K562 (cell line): ENCODE measurements around the gene BPIFB2.

Source experiments
- CTCF ChIP-seq, 3 experiments: IDR thresholded peaks in 2 of 3; conservative IDR thresholded peaks in 1 of 3; 2 replicates each; pipeline ENCODE4 v1.5.1; 2011 to 2012; ENCODE audit warnings: low read length in 3 of 3, mild to moderate bottlenecking in 3 of 3, control low read depth in 2 of 3, improper control_type of control experiment in 1 of 3, inconsistent platforms in 1 of 3, low read depth in 1 of 3, mixed read lengths in 1 of 3, moderate library complexity in 1 of 3; ENCODE audit not compliant: insufficient read depth in 2 of 3
- ELF4 ChIP-seq: fragments of 450-650 bp; formaldehyde crosslinking; IDR thresholded peaks from 2 replicates; pipeline ENCODE4 v1.4.0; 2022; ENCODE audit warnings: missing genetic modification characterization
- HMG20B ChIP-seq: fragments of 250-450 bp; sonication (Bioruptor Pico); IDR thresholded peaks from 2 replicates; pipeline ENCODE4 v1.5.0; 2021; ENCODE audit warnings: mild to moderate bottlenecking
- L3MBTL2 ChIP-seq: fragments of 450-650 bp; IDR thresholded peaks from 2 replicates; pipeline ENCODE4 v1.6.1; 2016; ENCODE audit warnings: mild to moderate bottlenecking, moderate library complexity
- PHF21A ChIP-seq: fragments of 450-650 bp; IDR thresholded peaks from 2 replicates; pipeline ENCODE4 v1.6.1; 2017; ENCODE audit warnings: low read depth, borderline replicate concordance
- PREB ChIP-seq: sonication (generic); formaldehyde crosslinking; IDR thresholded peaks from 2 replicates; pipeline ENCODE4 v1.8.1; 2023; ENCODE audit warnings: mild to moderate bottlenecking, missing genetic modification reagents
- REST ChIP-seq, 2 experiments: fragments of 450-650 bp; formaldehyde crosslinking in 1 of 2; IDR thresholded peaks; 2 replicates each; pipeline versions ENCODE4 v1.4.0 to v1.6.1; 2014 to 2020; ENCODE audit warnings: mild to moderate bottlenecking in 2 of 2, borderline replicate concordance in 1 of 2, low read depth in 1 of 2
- SAFB2 ChIP-seq: fragments of 200-400 bp; formaldehyde crosslinking; IDR thresholded peaks from 2 replicates; pipeline ENCODE4 v1.6.1; 2018; ENCODE audit warnings: borderline replicate concordance, low read length, low read depth, moderate library complexity; ENCODE audit not compliant: severe bottlenecking
- SMC3 ChIP-seq: conservative IDR thresholded peaks from 2 replicates; pipeline ENCODE4 v1.6.1; 2011; ENCODE audit warnings: low read depth, low read length, improper control_type of control experiment; ENCODE audit not compliant: insufficient read depth
- SRSF9 ChIP-seq: fragments of 200-400 bp; formaldehyde crosslinking; IDR thresholded peaks from 2 replicates; pipeline ENCODE4 v1.6.1; 2017; ENCODE audit warnings: low read depth, low read length, borderline replicate concordance
- ZNF507 ChIP-seq: conservative IDR thresholded peaks from 2 replicates; pipeline ENCODE4 v1.6.1; 2017; ENCODE audit warnings: missing genetic modification characterization, missing compliant biosample characterization
- ZNF589 ChIP-seq: fragments of 200-800 bp; sonication (Bioruptor generic); IDR thresholded peaks from 2 replicates; pipeline ENCODE4 v1.6.1; 2016; ENCODE audit warnings: low read depth, missing genetic modification characterization, missing compliant biosample characterization

- TF ChIP-seq ZNF589 (CRISPR knock-in tag) = no peak
- TF ChIP-seq ZNF507 = no peak
- no peak for TF ChIP-seq PHF21A
- TF ChIP-seq L3MBTL2 = no peak
- TF ChIP-seq PREB (CRISPR knock-in tag) = no peak
- TF ChIP-seq ELF4 = no peak
- no peak for TF ChIP-seq SAFB2
- no peak for TF ChIP-seq REST (IDR thresholded peaks at IDR 0.05; ENCODE audit: borderline replicate concordance)
- TF ChIP-seq REST (CRISPR knock-in tag; IDR thresholded peaks at IDR 0.05; ENCODE audit: low read depth) = no peak
- no peak for TF ChIP-seq CTCF (IDR thresholded peaks at IDR 0.05 in 2 of 3, conservative IDR thresholded peaks at IDR 0.05 in 1 of 3; ENCODE audit: insufficient read depth in 2 of 3, low read depth in 1 of 3, low read length in 3 of 3)
- TF ChIP-seq SRSF9 = no peak
- TF ChIP-seq HMG20B = no peak
- no peak for TF ChIP-seq SMC3
Observed at GRCh38 chr20:32997431-32997830, 10.1 kb upstream of the BPIFB2 start.
